Mesenteric fat pad (tissue), 1 donor: ENCODE measurements around the gene HSF2. TPM values are rescaled to one million over a fixed set of nuclear protein-coding genes. Genes with fewer than 3 reads are reported as not detected.

Experiments used
- DNase-seq: peaks from one replicate; pipeline ENCODE4 v3.0.0-alpha.2; 2020; ENCODE audit warnings: low spot score
- total RNA-seq: library from RNA; stranded (reverse); fragmentation: NEBNext Ultra II Directional; extraction: Animal tissue kit (Norgen Biotek cat#: 25700); gene quantifications from one replicate; pipeline ENCODE4 v1.2.1, GENCODE V29; 2021
- donor health status: DM: yes; HTN: yes; CAD: no.

Gene HSF2
- total RNA-seq, 1 donor from 2014 or later, result 9.8 TPM

GRCh38 chr6:122394016-122394415 is 5.4 kb upstream of the HSF2 start:
- no peak for DNase-seq

DNA sequence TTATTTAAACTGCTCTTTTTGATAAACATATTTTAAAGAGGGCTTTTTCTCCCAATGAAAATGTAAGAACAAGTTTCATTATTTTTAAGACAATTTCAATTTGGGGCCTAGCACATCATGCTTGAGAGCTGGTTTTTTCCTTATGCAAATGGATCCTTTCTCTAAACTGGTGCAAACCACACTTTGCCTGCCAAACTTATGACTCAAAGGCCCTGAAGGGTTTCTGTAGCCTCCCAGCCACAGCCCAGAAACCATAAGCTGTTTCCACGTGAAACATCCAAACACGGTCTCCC is 451 bp upstream of the HSF2 start:
- no peak for DNase-seq

GRCh38 chr6:122400121-122400450 is 634 bp downstream of the HSF2 start:
- DNase-seq, result no peak

- no peak for DNase-seq
These were observed 1.1 kb downstream of the HSF2 start for GRCh38 chr6:122400462-122401089.

DNA sequence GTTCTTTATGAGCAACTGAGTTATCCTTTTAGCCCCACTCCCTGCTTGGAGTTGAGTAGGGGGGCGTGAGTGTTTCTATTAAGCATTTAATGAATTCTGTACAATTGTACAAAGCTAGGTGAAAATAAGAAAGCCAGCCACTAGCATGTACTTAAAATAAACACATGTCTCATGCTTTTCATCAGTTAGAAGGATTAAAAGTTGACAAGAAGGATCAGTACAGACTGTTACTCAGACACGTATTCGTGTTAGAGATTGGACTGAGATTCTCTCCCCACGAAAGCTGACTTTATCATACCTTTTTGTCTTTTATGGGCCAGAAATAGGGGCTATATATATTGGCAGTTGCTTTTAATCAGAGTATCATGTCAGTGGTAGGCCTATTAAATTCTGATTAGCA is 1.7 kb downstream of the HSF2 start:
- DNase-seq, result no peak

GRCh38 chr6:122404444-122404843 is 5.0 kb downstream of the HSF2 start:
- DNase-seq, result no peak

DNA sequence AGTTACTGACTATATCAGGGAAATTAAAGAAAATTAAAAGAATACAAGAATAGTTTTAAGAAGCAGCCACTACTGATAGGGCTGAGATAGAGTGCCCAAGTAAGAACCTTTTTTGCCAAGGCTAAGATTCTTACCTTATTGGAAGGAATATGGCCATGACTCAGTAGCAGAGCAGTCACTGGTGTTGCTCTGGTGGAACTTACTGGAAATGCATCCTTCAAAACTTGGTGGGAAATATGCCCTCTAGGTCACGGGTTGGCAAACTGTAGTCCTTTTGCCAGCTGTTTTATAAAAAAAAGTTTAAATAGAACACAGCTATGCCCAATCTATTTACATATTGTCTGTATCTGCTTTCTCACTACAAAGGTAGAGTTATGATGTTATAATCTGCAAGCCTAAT is 6.0 kb downstream of the HSF2 start:
- DNase-seq, result no peak

GRCh38 chr6:122406187-122406586 is 6.7 kb downstream of the HSF2 start:
- no peak for DNase-seq

DNA sequence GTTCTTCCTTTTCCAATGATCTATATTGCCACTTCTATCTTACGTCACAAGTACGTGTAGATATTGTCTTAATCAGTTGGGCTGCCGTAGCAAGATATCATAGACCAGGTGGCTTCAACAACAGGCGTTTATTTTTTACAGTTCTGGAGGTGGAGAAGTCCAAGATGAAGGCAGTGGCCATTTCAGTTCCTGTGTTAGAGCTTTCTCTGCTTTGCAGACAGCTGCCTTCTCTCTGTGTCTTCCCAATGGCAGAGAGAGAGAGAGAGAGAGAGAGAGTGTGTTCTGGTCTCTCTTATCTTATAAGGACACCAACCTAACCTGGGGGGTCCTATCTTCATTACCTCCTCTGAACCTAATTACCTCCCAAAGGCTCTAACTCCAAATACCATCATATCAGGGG is 8.3 kb downstream of the HSF2 start:
- no peak for DNase-seq

DNA sequence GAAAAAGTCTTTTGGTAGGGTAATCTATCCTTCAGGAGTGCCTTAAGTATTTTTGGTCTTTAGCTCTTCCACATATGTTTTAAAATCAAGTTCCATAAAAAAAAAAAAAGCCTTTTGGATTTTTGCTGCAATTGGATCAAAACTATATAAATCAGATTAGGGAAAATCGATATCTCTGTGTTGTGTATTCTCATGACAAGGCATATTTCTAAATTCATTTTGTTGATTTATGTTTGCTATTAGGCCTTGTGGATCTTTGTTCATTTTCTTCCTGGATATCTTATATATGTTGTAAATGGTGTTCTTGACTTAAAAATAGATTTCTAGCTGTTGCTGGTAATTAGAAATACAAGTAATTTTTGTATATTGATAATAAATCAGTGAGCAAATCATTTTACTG is 8.8 kb downstream of the HSF2 start:
- no peak for DNase-seq

DNA sequence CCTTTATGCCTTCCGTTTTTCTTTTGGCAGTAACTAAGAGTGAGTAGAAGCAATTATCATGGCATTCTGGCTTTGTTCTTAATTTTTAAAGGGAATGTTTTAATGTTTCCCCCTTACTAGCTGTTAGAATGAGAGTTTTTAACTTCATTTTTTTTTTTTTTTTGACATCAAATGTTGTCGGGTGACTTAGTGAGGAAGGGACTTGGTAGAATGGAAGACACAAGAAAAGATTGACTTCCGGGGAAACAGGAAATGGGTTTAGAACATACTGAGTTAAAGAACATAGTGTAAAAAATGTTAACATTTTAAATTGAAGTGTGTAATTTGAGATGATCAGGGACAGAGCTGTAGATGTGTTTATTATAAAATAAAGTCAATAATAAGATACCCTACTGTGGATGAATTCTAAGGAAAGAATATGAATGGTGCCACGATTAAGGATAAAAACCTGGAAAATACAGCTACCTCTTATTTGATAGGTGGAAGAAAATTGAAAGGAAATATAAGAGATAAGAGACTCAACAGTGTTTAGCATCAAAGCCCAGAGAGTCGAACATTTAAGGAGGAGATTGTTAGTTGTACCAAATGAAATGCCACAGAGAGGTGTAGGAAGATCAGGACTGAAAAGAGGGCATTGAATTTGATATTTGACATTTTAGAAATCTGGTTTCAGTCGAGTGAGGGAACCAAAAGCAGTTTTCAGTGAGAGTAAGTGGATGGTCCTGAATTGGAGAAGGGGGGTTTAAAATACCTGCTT is 9.4 kb downstream of the HSF2 start:
- no peak for DNase-seq

DNA sequence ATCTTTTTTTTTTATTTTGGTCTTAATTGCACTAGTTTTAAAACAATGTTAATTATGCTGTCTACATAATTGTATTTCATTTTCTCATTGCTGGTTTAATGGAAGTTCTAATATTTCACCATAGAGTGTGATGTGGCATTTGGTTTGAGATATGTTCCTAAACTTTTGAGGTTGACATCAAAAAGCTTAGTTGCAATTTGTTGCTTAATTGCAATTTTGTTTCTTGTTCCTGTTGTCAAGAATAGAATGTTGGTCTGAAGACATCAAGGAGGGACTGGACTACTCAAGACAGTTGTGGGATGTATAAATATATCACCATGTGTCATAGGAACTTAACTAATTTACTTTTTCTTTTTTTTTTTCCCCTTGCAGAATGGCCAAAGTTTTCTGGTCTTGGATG is 12.5 kb downstream of the HSF2 start:
- DNase-seq, result no peak

- no peak for DNase-seq
These were observed 17.4 kb downstream of the HSF2 start for GRCh38 chr6:122416825-122417224.

GRCh38 chr6:122422003-122422402 is 22.6 kb downstream of the HSF2 start:
- DNase-seq, result no peak

GRCh38 chr6:122422614-122423267 is 23.3 kb downstream of the HSF2 start:
- DNase-seq, result no peak

- no peak for DNase-seq
These were observed 24.3 kb downstream of the HSF2 start for GRCh38 chr6:122423734-122424133.

GRCh38 chr6:122426597-122426996 is 27.1 kb downstream of the HSF2 start:
- DNase-seq, result no peak

GRCh38 chr6:122428781-122429180 is 29.3 kb downstream of the HSF2 start:
- DNase-seq, result no peak

DNA sequence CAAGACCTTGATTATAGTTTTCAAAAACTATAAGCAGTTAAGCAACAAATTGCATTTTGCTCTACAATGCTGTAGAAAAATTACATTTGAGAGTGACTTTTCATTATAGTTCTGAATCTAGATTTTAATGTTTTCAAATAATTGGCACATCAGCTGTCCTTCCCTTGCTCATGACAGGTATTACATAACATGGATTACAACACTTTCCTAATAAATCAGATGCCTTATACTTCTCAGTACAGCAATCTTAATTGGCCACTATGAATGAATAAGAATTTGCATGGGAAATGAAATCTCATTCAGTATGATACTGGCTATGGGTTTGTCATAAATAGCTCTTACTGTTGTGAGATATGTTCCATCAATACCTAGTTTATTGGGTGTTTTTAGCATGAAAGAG is 29.9 kb downstream of the HSF2 start:
- DNase-seq, result no peak

DNA sequence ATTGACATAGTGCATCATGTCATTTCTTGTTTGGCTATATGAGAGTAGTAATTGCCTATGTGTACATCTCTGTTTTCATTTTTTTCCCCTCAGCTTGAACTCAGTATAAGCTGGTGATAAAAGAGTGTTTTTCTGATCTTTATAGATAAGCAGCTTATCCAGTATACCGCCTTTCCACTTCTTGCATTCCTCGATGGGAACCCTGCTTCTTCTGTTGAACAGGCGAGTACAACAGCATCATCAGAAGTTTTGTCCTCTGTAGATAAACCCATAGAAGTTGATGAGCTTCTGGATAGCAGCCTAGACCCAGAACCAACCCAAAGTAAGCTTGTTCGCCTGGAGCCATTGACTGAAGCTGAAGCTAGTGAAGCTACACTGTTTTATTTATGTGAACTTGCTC is 32.3 kb downstream of the HSF2 start:
- no peak for DNase-seq

DNA sequence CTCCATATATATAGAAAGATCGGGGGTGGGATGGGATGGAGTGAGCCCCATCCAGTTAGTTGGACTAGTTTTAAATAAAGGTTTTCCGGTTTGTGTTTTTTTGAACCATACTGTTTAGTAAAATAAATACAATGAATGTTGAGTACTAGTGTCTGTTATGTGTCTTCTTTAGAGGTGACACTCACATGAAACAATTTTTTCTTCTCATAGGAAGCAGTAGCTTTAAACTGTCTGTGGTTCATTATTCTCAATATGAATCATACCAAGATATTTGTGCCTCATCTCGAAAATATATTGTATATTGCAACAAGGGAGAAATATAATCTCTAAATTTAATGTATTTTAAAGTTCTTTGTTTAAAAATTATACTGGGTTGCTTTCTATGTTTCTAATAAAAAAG is 33.4 kb downstream of the HSF2 start:
- no peak for DNase-seq

- no peak for DNase-seq
These were observed 39.5 kb downstream of the HSF2 start for GRCh38 chr6:122438975-122439374.

DNA sequence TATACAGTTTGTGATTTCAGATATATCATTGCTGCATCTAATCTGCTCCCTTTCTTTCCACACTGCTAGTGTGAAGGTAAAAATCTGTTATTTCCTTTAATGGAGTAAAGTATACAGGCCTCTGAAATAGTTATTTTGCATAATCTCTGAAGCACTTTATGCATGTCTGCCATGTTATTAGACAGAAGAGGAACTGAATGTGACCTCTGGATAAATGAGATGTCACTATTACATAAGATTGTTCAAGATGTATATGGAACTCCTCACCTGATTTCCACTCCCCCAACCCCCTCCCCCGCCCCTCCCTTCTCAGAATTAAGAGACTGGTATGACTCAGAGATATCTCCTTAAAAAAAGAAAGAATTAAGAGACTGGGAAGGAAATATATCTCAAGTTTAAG is 45.8 kb downstream of the HSF2 start:
- no peak for DNase-seq
